NT2/D1 (cell line): ENCODE data around the gene UQCRQ.

Source experiments
- YY1 ChIP-seq: IDR thresholded peaks from 2 replicates; pipeline ENCODE4 v1.6.1; 2011; ENCODE audit not compliant: insufficient read length, insufficient read depth
- ZNF274 ChIP-seq: IDR thresholded peaks from 2 replicates; pipeline ENCODE4 v1.6.1; 2011; ENCODE audit warnings: mild to moderate bottlenecking, low read depth, low read length

DNA sequence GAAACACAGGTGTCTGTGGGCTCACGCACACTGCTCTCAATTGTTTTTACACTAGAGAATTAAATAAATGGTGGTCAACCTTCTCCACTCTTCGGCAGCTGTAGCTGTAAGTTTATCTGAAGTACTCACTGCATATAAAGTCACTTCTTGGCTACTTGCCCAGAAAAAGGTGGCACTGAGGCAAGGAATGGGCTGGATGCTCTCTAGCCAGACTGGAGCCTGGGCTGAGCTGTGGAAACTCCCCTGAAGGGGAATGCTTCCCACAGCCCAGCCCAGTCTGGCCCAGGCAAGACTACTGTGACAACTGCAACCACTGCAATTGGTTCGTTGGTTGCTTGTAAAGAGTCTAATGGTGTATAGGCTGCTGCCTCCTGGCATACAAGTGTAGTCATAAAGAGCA is 11.5 kb downstream of the UQCRQ start:
- TF ChIP-seq ZNF274 (no peak), YY1 (no peak)
